ENCODE results near the gene GHRHR.

GRCh38 chr7:31002256-31002655, 38.5 kb downstream of the GHRHR start:
- TF ChIP-seq EZH2 (IDR thresholded peaks at IDR 0.05; ENCODE audit: insufficient read depth, poor library complexity, severe bottlenecking) (no peak), EZH2phosphoT487 (IDR thresholded peaks at IDR 0.05; ENCODE audit: insufficient read depth, low read depth) (no peak)

Data from GM23248 (cell line).